ENCODE measurements around the gene COG5.

Gene COG5

GRCh38 chr7:107383203-107383602 lies 180.5 kb downstream of the COG5 start:
- no peaks in the 10 kb centered on the region for H3K36me3 ChIP-seq (ENCODE audit: insufficient read depth, low read depth, low read length)
- H3K9ac ChIP-seq (ENCODE audit: low read depth, low read length), result no peak overlapping the region
- no peak overlapping the region for H3K27ac ChIP-seq (ENCODE audit: low read length)
- no peaks in the 10 kb centered on the region for H3K27me3 ChIP-seq (ENCODE audit: insufficient read depth, low read length)
- H3K4me3 ChIP-seq (ENCODE audit: low read length), result no peak overlapping the region
- H3K9me3 ChIP-seq (ENCODE audit: insufficient read depth, low read depth, low read length), result no peaks in the 10 kb centered on the region
- 0 out of 2 replicates have a peak, but pooled peaks cover 8% of the 10 kb centered on the region for H3K4me1 ChIP-seq (ENCODE audit: insufficient read depth, low read length)

- Histone ChIP-seq H3K4me1 (ENCODE audit: insufficient read depth, low read length) (no peaks in the 10 kb centered on the region), H3K27me3 (ENCODE audit: insufficient read depth, low read length) (no peaks in the 10 kb centered on the region), H3K9me3 (ENCODE audit: insufficient read depth, low read depth, low read length) (no peaks in the 10 kb centered on the region), H3K27ac (ENCODE audit: low read length) (no peak overlapping the region), H3K4me3 (ENCODE audit: low read length) (no peak overlapping the region), H3K36me3 (ENCODE audit: insufficient read depth, low read depth, low read length) (no peaks in the 10 kb centered on the region), H3K9ac (ENCODE audit: low read depth, low read length) (no peak overlapping the region)
These were observed 182.3 kb downstream of the COG5 start for GRCh38 chr7:107381453-107381852.

- H3K36me3 ChIP-seq (ENCODE audit: insufficient read depth, low read depth, low read length), result no peaks in the 10 kb centered on the region
- H3K27me3 ChIP-seq (ENCODE audit: insufficient read depth, low read length), result no peaks in the 10 kb centered on the region
- no peak overlapping the region for H3K4me3 ChIP-seq (ENCODE audit: low read length)
- H3K9ac ChIP-seq (ENCODE audit: low read depth, low read length), result no peak overlapping the region
- no peaks in the 10 kb centered on the region for H3K9me3 ChIP-seq (ENCODE audit: insufficient read depth, low read depth, low read length)
- no peaks in the 10 kb centered on the region for H3K4me1 ChIP-seq (ENCODE audit: insufficient read depth, low read length)
- H3K27ac ChIP-seq (ENCODE audit: low read length), result no peak overlapping the region
These were observed 190.4 kb downstream of the COG5 start for GRCh38 chr7:107373354-107373753.

GRCh38 chr7:107372298-107372697 lies 191.4 kb downstream of the COG5 start:
- Histone ChIP-seq H3K4me3 (ENCODE audit: low read length) (no peak overlapping the region), H3K27ac (ENCODE audit: low read length) (no peak overlapping the region), H3K9ac (ENCODE audit: low read depth, low read length) (no peak overlapping the region), H3K27me3 (ENCODE audit: insufficient read depth, low read length) (no peaks in the 10 kb centered on the region), H3K36me3 (ENCODE audit: insufficient read depth, low read depth, low read length) (no peaks in the 10 kb centered on the region), H3K4me1 (ENCODE audit: insufficient read depth, low read length) (no peaks in the 10 kb centered on the region), H3K9me3 (ENCODE audit: insufficient read depth, low read depth, low read length) (no peaks in the 10 kb centered on the region)

- H3K36me3 ChIP-seq (ENCODE audit: insufficient read depth, low read depth, low read length), result no peaks in the 10 kb centered on the region
- no peaks in the 10 kb centered on the region for H3K27me3 ChIP-seq (ENCODE audit: insufficient read depth, low read length)
- no peaks in the 10 kb centered on the region for H3K9me3 ChIP-seq (ENCODE audit: insufficient read depth, low read depth, low read length)
- no peak overlapping the region for H3K4me3 ChIP-seq (ENCODE audit: low read length)
- no peak overlapping the region for H3K9ac ChIP-seq (ENCODE audit: low read depth, low read length)
- H3K27ac ChIP-seq (ENCODE audit: low read length), result no peak overlapping the region
- peaks cover 6% of the 10 kb centered on the region; the same call in 1 of the 2 replicates for H3K4me1 ChIP-seq (ENCODE audit: insufficient read depth, low read length)
These were observed 192.9 kb downstream of the COG5 start for GRCh38 chr7:107370816-107371215.

- Histone ChIP-seq H3K27ac (ENCODE audit: low read length) (no peak overlapping the region), H3K27me3 (ENCODE audit: insufficient read depth, low read length) (no peaks in the 10 kb centered on the region), H3K9me3 (ENCODE audit: insufficient read depth, low read depth, low read length) (peaks cover 9% of the 10 kb centered on the region; the same call in 1 of the 2 replicates), H3K4me1 (ENCODE audit: insufficient read depth, low read length) (peaks cover 9% of the 10 kb centered on the region; the same call in 1 of the 2 replicates), H3K4me3 (ENCODE audit: low read length) (no peak overlapping the region), H3K36me3 (ENCODE audit: insufficient read depth, low read depth, low read length) (peaks cover 18% of the 10 kb centered on the region), H3K9ac (ENCODE audit: low read depth, low read length) (no peak overlapping the region)
These were observed 198.9 kb downstream of the COG5 start for GRCh38 chr7:107364787-107365186.

- Histone ChIP-seq H3K4me3 (ENCODE audit: low read length) (no peak overlapping the region), H3K36me3 (ENCODE audit: insufficient read depth, low read depth, low read length) (peaks cover 24% of the 10 kb centered on the region), H3K27ac (ENCODE audit: low read length) (no peak overlapping the region), H3K4me1 (ENCODE audit: insufficient read depth, low read length) (no peaks in the 10 kb centered on the region), H3K9ac (ENCODE audit: low read depth, low read length) (no peak overlapping the region), H3K27me3 (ENCODE audit: insufficient read depth, low read length) (no peaks in the 10 kb centered on the region), H3K9me3 (ENCODE audit: insufficient read depth, low read depth, low read length) (peaks cover 12% of the 10 kb centered on the region; the same call in 1 of the 2 replicates)
These were observed 204.0 kb downstream of the COG5 start for GRCh38 chr7:107359520-107360316.

GRCh38 chr7:107355616-107356015 lies 208.1 kb downstream of the COG5 start:
- Histone ChIP-seq H3K36me3 (ENCODE audit: insufficient read depth, low read depth, low read length) (peaks cover 14% of the 10 kb centered on the region), H3K4me1 (ENCODE audit: insufficient read depth, low read length) (no peaks in the 10 kb centered on the region), H3K27ac (ENCODE audit: low read length) (no peak overlapping the region), H3K9ac (ENCODE audit: low read depth, low read length) (no peak overlapping the region), H3K9me3 (ENCODE audit: insufficient read depth, low read depth, low read length) (peaks cover 10% of the 10 kb centered on the region; the same call in 1 of the 2 replicates), H3K27me3 (ENCODE audit: insufficient read depth, low read length) (no peaks in the 10 kb centered on the region), H3K4me3 (ENCODE audit: low read length) (no peak overlapping the region)

- Histone ChIP-seq H3K9me3 (ENCODE audit: insufficient read depth, low read depth, low read length) (peaks cover 2% of the 10 kb centered on the region; the same call in 1 of the 2 replicates), H3K4me3 (ENCODE audit: low read length) (no peak overlapping the region), H3K27me3 (ENCODE audit: insufficient read depth, low read length) (no peaks in the 10 kb centered on the region), H3K36me3 (ENCODE audit: insufficient read depth, low read depth, low read length) (peaks cover 4% of the 10 kb centered on the region; the same call in 1 of the 2 replicates), H3K9ac (ENCODE audit: low read depth, low read length) (no peak overlapping the region), H3K4me1 (ENCODE audit: insufficient read depth, low read length) (no peaks in the 10 kb centered on the region), H3K27ac (ENCODE audit: low read length) (no peak overlapping the region)
These were observed 209.1 kb downstream of the COG5 start for GRCh38 chr7:107354640-107355039.

- Histone ChIP-seq H3K27me3 (ENCODE audit: insufficient read depth, low read length) (no peaks in the 10 kb centered on the region), H3K36me3 (ENCODE audit: insufficient read depth, low read depth, low read length) (no peaks in the 10 kb centered on the region), H3K9me3 (ENCODE audit: insufficient read depth, low read depth, low read length) (no peaks in the 10 kb centered on the region), H3K4me1 (ENCODE audit: insufficient read depth, low read length) (no peaks in the 10 kb centered on the region), H3K9ac (ENCODE audit: low read depth, low read length) (no peak overlapping the region), H3K4me3 (ENCODE audit: low read length) (no peak overlapping the region), H3K27ac (ENCODE audit: low read length) (no peak overlapping the region)
These were observed 210.0 kb downstream of the COG5 start for GRCh38 chr7:107353701-107354100.

- H3K27me3 ChIP-seq (ENCODE audit: insufficient read depth, low read length), result no peaks in the 10 kb centered on the region
- H3K9ac ChIP-seq (ENCODE audit: low read depth, low read length), result no peak overlapping the region
- H3K4me3 ChIP-seq (ENCODE audit: low read length), result no peak overlapping the region
- H3K9me3 ChIP-seq (ENCODE audit: insufficient read depth, low read depth, low read length), result no peaks in the 10 kb centered on the region
- H3K27ac ChIP-seq (ENCODE audit: low read length), result no peak overlapping the region
- H3K4me1 ChIP-seq (ENCODE audit: insufficient read depth, low read length), result no peaks in the 10 kb centered on the region
- no peaks in the 10 kb centered on the region for H3K36me3 ChIP-seq (ENCODE audit: insufficient read depth, low read depth, low read length)
These were observed 217.8 kb downstream of the COG5 start for GRCh38 chr7:107345898-107346297.

- no peaks in the 10 kb centered on the region for H3K4me1 ChIP-seq (ENCODE audit: insufficient read depth, low read length)
- no peaks in the 10 kb centered on the region for H3K9me3 ChIP-seq (ENCODE audit: insufficient read depth, low read depth, low read length)
- H3K36me3 ChIP-seq (ENCODE audit: insufficient read depth, low read depth, low read length), result no peaks in the 10 kb centered on the region
- H3K27me3 ChIP-seq (ENCODE audit: insufficient read depth, low read length), result no peaks in the 10 kb centered on the region
- no peak overlapping the region for H3K27ac ChIP-seq (ENCODE audit: low read length)
- H3K4me3 ChIP-seq (ENCODE audit: low read length), result no peak overlapping the region
- H3K9ac ChIP-seq (ENCODE audit: low read depth, low read length), result no peak overlapping the region
These were observed 218.9 kb downstream of the COG5 start for GRCh38 chr7:107344799-107345198.

Data from iPS-20b (cell line).